ENCODE data around the gene ZNF839. TPM values are rescaled to one million over a fixed set of nuclear protein-coding genes. Genes with fewer than 3 reads are reported as not detected.

The ZNF839 gene
- total RNA-seq, 1 donor from 2014 or later = 8.5 TPM

GRCh38 chr14:102390064-102390855 is 70.7 kb downstream of the ZNF839 start:
- DNase-seq (no peak), ATAC-seq (no peak)
- peaks cover 6% of the 10 kb centered on the region for H3K36me3 ChIP-seq
- TF ChIP-seq, protein P1, sequence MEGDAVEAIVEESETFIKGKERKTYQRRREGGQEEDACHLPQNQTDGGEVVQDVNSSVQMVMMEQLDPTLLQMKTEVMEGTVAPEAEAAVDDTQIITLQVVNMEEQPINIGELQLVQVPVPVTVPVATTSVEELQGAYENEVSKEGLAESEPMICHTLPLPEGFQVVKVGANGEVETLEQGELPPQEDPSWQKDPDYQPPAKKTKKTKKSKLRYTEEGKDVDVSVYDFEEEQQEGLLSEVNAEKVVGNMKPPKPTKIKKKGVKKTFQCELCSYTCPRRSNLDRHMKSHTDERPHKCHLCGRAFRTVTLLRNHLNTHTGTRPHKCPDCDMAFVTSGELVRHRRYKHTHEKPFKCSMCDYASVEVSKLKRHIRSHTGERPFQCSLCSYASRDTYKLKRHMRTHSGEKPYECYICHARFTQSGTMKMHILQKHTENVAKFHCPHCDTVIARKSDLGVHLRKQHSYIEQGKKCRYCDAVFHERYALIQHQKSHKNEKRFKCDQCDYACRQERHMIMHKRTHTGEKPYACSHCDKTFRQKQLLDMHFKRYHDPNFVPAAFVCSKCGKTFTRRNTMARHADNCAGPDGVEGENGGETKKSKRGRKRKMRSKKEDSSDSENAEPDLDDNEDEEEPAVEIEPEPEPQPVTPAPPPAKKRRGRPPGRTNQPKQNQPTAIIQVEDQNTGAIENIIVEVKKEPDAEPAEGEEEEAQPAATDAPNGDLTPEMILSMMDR (IDR thresholded peaks at IDR 0.05) = no peak
- no peaks in the 10 kb centered on the region for H3K27me3 ChIP-seq (ENCODE audit: low read depth)
- no peak overlapping the region for H3K27ac ChIP-seq
- H3K4me1 ChIP-seq = peaks cover 16% of the 10 kb centered on the region
- no peak overlapping the region for H3K4me3 ChIP-seq
- H3K9me3 ChIP-seq = no peaks in the 10 kb centered on the region
- intact Hi-C loops (cut with DNase I) = no loop called here

Other genes starting within 250 kb of the ZNF839 start
- gene HSP90AA1, start 232.7 kb upstream of the ZNF839 start, total RNA-seq = 540 TPM
- gene WDR20, start 179.8 kb upstream of the ZNF839 start, total RNA-seq = 26.2 TPM
- gene MOK, start 14.6 kb upstream of the ZNF839 start, total RNA-seq = 15.8 TPM
- gene CINP, start 43.1 kb downstream of the ZNF839 start, total RNA-seq = 34.3 TPM
- gene TECPR2, start 43.2 kb downstream of the ZNF839 start, total RNA-seq = 23.2 TPM
- gene ANKRD9, start 190.0 kb downstream of the ZNF839 start, total RNA-seq = 19.5 TPM

Measured in lower lobe of right lung (tissue), 2 donors.